Measurements from ENCODE around the gene PROM2. TPM values are rescaled to one million over a fixed set of nuclear protein-coding genes. Genes with fewer than 3 reads are reported as not detected.
"Not testable (repeated sequence)": the region's sequence is repeated elsewhere in the genome, so short reads cannot be mapped to it uniquely, and the experiment has no call there.

PROM2 gene, protein sequence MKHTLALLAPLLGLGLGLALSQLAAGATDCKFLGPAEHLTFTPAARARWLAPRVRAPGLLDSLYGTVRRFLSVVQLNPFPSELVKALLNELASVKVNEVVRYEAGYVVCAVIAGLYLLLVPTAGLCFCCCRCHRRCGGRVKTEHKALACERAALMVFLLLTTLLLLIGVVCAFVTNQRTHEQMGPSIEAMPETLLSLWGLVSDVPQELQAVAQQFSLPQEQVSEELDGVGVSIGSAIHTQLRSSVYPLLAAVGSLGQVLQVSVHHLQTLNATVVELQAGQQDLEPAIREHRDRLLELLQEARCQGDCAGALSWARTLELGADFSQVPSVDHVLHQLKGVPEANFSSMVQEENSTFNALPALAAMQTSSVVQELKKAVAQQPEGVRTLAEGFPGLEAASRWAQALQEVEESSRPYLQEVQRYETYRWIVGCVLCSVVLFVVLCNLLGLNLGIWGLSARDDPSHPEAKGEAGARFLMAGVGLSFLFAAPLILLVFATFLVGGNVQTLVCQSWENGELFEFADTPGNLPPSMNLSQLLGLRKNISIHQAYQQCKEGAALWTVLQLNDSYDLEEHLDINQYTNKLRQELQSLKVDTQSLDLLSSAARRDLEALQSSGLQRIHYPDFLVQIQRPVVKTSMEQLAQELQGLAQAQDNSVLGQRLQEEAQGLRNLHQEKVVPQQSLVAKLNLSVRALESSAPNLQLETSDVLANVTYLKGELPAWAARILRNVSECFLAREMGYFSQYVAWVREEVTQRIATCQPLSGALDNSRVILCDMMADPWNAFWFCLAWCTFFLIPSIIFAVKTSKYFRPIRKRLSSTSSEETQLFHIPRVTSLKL
- total RNA-seq, result 1.2 TPM

DNA sequence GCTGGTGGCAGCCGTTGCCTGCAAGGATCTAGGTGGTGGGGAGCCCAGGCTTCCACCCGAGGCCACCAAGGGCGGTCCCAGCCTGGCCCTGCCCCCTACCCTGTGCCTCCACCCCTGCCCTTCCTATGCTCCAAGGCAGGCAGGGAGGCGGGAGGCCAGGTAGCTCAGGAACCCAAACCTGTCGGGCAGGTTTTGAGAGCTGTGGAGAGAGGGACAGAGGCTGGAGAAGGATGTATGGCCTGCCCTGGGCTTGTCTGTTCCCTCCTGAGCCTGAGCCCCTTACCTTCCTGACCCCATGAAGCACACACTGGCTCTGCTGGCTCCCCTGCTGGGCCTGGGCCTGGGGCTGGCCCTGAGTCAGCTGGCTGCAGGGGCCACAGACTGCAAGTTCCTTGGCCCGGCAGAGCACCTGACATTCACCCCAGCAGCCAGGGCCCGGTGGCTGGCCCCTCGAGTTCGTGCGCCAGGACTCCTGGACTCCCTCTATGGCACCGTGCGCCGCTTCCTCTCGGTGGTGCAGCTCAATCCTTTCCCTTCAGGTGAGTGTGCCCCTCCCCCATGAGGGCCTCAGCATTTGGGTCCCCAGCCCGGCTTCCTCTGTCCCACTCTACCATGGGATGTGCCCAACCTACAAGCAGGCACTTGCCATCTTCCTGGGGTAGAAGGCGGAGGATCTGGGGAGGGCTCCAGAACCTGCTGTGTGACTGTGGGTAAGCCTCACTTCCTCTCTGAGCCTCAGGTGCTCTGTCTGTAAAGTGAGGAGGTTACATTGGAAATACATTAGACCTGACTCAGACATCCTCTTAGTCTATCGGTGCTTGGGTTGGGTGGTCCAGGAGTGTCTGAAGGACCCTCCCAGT lies at the start of gene PROM2:
Gene PROM2, plus strand, starts transcription at position 159 of the 860 bp plus-strand sequence. Its CDS starts 137 bp downstream, at position 296.
- no peak for DNase-seq

DNA sequence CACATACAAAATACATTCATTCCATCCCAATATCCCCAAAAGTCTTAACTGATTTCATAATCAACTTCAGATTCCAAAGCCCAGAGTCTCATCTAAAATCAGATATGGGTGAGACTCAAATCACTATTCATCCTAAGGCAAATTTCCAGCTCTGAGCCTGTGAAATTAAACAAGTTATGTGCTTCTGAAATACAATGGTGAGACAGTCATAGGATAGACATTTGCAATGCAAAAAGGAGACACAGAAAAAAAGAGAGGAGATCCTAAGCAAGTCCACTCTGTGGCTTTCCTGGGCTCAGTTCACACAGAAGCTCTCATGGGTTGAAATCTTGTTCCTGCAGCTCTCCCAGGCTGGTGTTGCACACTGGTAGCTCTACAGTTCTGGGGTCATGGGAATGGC lies 48.6 kb upstream of the PROM2 start:
- no peak for DNase-seq

DNA sequence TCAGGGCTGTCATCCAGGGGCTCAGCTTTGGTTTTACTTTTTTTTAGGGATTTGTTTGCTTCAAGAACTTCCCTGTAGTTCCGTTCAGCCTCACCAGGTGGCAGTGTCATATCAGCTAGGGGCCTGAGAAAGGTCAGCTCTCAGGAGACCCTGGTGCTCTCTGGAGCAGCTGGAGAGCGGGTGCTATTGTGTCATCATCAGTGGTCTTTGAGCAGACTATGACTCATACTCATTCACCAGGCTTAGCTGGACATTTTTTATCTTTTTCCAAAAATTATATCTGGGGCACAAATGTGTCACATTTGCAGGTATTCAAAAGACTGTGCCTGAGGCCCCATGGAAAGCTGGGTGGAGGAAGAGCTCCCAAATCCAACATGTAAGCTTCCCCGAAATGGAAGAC lies 42.5 kb upstream of the PROM2 start:
- peak; percentile 37 for DNase-seq

DNA sequence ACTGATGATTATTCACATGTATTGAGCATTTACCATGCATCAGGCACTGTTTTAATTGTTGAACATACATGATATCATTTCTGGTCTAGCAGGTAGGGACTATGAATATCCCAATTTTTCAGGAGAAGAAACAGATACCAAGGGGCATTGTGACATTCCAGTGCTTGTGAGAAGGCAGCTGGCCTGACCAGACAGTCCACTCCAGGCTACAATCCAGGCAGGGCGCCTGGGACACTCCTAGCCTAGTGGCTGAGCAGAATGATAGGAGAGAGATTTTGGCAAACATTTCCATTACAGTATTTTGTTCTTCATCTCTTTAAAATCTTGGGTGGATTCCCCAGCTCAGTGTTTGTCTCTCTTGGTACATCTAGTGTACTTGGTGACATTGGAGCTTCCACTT lies 42.0 kb upstream of the PROM2 start:
- DNase-seq, result no peak

DNA sequence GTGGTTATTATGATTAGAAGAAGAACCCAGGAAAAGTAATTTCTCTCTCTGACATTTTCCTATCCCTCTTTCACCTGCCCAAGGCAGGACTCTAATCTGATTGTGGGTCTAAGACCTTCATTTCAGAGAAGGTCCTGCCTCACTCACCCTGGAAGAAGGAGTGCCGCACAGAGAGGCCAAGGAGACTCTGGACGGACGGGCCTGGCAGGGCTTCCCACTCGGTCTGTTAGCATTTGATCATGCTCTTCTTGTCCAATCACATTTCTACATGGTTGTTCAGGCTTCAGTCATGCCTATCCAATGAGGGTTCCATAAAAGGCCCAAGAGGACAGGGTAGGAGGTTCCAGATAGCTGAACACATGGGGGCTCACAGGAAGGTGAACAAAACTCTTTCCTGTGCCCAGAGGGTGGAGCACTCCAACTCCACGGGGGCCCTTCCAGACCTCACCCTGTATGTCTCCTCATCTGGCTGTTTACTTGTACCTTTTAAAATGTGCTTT lies 39.9 kb upstream of the PROM2 start:
- DNase-seq, result no peak

DNA sequence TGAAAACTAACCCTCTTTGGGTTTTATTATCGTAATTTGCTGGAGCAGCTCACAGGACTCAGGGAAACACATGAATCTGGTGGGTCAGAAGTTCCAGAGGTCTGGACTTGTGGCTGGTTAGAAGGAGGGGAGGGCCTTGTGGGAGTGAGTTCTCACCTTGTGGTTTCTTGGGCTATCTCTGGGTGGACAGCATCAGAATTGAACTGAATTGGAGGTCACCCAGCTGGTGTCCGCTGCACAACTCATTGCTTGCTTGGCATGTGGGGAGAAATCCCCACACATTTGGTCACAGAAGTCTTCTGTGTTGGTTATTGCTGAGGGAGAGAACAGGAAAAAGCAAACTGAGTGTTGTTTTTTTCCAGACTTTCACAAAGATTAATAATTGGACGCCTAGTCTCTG lies 39.4 kb upstream of the PROM2 start:
- DNase-seq, result no peak

DNA sequence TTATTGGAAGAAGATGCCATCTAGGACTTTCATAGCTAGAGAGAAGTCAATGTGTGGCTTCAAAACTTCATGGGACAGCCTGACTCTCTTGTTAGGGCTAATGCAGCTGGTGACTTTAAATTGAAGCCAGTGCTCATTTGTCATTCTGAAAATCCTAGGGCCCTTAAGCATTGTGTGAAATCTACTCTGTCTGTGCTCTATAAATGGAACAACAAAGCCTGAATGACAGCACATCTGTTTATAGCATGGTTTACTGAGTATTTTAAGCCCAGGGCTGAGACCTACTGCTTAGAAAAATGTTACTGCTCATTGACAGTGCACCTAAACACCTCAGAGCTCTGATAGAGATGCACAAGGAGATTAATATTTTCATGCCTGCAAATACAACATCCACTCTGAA lies 36.1 kb upstream of the PROM2 start:
- DNase-seq, result no peak

DNA sequence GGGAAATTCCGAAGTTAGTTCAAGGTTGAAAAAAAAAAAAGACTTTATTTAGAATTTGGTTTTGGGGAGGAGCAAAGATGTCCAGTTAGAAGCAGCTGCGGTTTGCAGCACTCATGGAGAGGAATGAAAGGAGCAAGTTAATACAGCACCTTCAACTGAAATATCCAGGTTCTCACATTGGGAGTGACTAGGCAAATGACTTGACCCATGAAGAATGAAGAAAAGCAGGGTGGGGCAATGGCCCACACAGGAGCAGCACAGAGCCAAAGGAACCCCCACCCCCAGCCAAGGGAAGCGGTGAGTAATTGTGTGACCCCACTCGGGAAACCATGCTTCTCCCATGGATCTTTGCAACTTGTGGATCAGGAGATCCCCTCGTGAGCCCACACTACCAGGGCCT lies 34.2 kb upstream of the PROM2 start:
- DNase-seq, result no peak

DNA sequence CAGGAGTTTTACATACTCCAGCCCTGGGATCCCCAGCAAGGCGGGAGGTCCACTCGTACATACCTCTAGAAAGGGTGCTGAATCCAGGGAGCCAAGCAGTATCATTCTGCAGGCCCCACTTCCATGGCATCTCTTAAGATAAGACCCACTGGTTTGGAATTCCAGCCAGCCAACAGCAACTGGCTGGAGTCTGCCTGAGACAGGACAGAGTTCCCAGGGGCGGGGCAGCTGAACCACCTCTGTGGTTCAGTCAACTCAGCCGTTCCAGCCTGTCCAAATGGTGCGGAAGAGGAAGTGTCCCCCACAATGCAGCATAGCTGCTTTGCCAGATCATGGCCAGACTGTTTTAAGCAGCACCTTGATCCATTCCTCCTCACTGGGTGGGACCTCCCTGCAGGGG lies 33.7 kb upstream of the PROM2 start:
- no peak for DNase-seq

DNA sequence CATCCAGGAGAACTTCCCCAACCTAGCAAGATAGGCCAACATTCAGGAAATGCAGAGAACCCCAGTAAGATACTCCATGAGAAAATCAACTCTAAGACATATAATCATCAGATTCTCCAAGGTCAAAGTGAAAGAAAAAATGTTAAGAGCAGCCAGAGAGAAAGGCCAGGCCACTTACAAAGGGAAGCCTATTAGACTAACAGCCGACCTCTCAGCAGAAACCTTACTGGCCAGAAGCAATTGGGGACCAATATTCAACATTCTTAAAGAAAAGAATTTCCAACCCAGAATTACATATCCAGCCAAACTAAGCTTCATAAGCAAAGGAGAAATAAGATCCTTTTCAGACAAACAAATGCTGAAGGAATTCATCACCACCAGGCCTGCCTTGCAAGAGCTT lies 32.2 kb upstream of the PROM2 start:
- not testable (repeated sequence) for DNase-seq

DNA sequence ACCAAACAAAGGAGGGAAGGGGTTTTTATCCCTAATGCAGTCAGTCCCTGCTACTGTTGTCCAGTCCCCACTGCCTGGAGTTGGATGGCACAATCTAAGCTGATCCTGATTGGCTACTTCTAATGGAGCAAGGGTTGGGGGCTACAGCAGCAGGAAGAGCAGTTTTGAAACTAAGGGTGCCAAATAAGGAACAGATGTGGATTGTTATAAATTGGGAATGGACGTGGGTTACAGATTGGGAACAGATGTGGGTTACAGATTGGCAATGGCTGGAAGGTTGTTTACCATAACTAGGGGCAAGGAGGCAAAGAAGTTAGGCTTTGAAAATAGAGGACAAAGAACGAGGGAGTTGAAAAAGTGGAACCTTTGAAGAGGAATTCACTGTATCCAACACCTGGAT lies 16.0 kb upstream of the PROM2 start:
- DNase-seq, result no peak

DNA sequence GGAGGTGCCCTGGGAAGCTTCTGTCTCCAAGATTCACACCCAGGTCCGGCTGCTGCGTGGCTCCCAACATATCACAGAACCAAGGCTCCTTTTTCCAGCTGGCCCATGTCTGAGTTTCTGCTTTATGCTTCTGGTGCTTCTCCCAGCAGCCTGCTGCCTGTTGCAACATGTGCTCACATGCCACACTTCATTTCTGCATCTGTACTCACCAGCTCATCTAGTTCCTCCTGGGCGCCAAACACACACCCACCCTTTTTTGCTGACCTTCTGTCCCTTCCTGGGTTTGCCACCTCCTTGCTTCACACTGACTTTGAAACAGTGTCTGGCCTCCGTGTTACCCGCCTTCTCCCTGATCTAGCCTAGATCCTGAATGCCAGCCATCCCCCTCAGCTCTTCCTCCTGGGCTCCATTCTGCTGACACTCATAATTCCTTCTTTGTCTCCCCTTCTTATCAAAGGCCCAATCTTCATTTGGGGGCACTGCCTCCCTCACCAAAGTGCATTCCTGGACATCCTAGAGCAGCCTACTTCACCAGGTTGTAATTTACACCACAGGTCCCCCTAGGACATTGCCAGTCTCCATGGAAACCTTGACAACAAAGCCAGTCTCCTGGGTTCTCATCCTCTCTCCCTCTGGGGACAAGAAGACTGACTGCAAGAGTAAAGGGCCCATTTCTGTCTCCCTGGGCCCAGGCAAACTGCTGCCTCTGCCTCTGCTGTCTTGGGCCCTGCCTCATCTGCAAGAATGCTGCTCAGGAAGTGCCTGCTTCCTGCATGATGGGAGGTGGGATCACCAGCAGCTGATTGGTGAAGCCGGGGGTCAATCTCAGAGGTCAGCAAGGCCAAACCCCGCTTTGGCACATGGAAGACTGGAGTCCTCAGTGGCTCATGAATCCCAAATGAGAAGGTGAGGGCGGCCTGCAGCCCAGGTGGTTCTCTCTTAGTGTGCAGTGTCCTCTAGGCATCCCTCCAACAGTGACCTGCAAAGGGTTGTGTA lies 13.9 kb upstream of the PROM2 start:
- no peak for DNase-seq

DNA sequence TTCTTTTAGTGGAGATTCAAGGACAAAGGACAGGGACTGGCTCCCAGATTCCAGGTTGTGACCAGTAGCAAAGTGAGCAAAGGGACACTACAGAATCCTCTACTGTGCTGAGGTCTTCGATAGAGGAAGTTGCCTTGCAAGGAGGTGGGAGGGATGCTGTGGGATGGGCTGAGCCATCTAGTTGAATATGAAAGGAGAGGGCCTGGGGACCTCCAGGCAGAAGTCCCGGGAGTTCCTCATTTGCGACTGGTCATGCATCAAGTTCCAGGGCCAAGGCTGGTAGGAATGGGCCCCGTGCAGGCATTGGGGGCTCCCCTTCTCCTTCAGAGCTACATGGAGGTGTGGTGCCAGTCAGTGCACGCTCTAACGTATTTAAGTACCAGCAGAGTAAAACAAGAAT lies 12.6 kb upstream of the PROM2 start:
- no peak for DNase-seq

DNA sequence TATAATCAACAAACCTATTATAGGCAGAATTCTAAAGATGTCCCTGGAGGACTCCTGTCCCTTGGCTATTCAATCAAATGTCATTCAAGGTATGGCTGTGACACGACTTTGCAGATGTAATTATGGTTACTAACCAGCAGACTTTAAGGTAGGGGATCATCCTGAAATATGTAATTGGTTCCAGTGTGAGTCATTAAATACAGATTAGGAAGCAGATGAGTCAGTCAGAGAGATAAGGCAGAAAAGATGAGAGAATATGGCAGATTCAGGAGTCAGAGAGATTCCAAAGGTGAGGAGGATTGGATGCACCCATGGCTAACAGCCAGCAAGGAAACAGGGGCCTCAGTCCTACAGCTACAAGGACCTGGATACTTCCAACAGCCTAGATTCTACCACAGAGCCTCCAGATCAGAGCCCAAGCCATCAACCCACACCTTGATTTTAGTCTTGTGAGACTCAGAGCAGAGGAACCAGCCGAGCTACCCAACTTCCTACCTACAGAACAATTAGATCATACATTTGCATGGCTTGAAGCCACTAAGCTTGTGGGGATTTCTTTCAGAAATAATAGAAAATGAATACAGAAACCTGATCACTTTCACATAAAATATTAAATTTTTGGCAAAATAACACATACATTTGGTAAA lies 11.2 kb upstream of the PROM2 start:
- no peak for DNase-seq

DNA sequence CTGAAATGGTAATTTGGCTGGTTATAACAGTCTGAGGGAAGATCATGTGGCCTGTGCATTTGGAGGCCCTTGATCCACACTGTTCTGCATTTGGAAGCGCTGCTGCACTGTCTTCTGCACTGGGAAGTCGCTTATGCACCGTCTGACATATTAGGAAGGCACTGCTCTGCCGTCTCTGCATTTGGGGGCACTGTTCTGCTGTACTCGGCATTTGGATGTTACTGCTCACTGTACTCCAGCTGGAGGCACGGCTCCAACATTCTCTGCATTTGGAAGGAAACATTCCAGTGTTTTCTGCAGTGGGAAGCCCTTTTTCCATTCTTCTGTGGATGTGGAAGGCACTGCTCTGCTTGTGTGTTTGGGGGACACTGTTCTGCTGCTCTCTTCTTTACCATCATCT lies 9.6 kb upstream of the PROM2 start:
- peak; percentile 28 for DNase-seq

DNA sequence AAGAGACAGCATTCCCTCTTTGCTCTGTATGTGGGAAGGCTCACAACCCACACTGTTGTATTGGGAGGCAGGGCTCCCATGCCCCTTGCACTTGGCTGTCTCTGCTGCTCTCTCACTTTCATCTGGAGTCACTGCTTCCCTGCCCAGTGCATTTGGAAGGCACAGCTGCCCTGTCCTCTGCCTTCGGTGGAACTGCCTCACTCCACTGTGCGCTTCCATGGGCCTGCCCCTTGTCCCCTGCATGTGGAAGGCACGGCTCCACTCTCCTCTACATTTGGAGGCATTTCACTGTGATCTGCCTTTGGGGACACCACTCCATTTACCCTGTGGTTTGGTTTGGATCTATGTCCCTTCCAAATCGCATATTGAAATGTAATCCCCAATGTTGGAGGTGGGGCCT lies 9.1 kb upstream of the PROM2 start:
- DNase-seq, result no peak

DNA sequence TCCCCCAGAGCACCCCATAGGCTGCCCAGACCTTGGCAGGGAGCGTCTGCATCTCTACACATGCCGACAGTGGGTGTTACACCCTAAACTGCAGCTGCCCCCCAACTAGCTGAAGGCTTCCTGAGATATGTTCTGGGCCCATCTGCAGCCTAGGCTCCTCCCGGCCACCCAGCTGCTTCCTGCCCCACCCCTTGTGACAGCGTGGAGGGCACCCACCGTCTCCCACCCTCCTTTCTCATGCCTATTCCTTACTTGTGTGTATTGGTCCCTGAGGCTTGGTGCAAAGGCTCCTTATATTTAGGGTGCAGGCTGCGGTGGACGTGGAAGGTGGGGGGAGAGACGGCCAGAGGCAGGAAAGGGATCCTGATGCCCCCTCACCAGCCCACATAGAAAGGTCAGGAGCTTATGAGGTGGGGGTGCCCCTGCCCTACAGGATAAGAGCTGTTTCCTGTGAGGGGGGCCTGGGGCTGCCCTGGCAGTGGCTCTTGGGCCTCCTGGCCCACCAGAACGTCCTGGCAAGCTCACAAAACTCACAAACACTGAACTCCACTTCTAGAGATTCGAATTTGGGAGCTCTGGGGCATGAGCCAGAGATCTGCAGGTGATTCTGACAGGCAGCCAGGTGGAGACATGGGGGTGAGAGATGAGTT lies 7.3 kb upstream of the PROM2 start:
- DNase-seq, result no peak

DNA sequence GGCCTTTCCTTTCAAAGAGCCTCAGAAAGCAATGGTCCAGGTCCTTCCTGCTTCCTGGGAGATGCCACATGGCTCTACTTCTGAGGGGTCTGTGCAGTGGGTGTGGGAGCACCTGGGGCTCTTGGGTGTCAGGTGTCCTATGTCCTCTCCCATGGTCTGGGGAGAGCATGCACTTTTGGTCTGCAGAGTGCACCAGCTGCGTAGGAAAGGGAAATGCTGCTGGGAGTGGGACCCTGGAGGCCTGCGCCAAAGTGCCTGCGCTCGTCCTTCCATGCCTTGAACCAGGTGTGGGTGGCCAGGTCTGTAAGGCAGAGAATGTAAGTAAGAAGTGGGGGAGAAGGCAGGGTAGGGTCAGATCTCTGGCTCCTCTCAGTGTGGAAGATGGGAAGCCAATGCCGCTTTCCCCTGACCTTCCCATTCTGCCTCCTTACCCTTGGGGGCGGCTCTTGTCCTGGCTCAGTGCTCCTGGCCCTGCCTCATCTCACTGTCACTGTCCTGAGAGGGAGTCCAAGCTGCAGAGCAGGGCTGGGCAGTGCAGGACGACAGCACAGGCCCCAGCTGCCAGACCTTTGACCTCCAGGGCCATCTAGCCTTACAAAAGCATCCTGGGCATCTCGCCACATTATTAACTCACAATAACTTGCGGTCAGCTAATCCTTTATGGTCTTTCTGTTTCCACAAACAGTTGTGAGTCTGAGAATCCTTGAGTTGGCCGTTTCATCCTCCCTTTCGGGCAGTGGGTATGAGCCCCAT lies 6.6 kb upstream of the PROM2 start:
- no peak for DNase-seq

Measured in occipital lobe (tissue), 2 donors.